ENCODE data around the gene TDRD9.

GRCh38 chr14:103995876-103996275 is 67.6 kb downstream of the TDRD9 start:
- TF ChIP-seq CTCF (IDR thresholded peaks at IDR 0.05), result no peak
- TF ChIP-seq POLR2A (IDR thresholded peaks at IDR 0.05), result no peak
